ENCODE results near the gene CAB39L. TPM values are rescaled to one million over a fixed set of nuclear protein-coding genes. Genes with fewer than 3 reads are reported as not detected.

Gene CAB39L
- total RNA-seq, 1 experiment from 2014 or later, result 51.9 TPM

DNA sequence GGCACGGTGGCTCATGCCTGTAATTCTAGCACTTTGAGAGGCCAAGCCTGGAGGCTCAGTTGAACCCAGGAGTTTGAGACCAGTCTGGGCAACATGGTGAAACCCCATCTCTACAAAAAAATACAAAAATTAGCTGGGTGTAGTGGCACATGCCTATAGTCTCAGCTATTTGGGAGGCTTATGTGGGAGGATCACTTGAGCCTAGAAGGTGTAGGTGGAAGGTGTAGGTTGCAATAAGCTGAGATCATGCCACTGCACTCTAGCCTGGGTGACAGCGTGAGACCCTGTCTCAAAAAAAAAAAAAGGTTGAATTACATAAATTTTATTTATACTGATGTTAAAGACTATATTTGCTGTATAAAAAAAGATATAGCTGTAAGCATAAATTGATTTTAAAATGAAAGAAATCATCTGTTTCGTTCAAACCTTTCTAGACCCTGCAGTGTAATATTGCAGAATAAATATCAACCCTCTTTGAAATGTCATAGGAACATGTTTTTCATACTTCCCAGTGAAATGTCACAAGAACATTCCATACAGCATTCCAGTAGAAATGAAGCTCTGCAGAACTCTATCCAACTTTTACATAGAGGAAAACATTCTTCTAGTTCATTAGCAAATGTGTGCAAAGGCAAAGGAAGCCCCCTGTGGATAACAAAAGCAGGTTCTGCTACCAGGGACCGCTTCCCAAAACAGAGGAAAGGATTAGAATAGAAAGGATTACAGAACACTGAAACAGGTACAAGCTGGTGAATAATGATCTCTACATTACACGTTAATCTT lies 76.0 kb downstream of the CAB39L start:
- H3K9me2 ChIP-seq (replicated peaks; ENCODE audit: insufficient read depth, low read length), result no peaks in the 10 kb centered on the region
- no peak overlapping the region; the same call in 1 of the 2 replicates for H2AFZ ChIP-seq (ENCODE audit: low read length)
- H3K9ac ChIP-seq (ENCODE audit: low read length), result peak overlapping the region; percentile 47
- peak overlapping the region; percentile 99 for H3K27ac ChIP-seq (ENCODE audit: low read length)
- no peak for DNase-seq
- peak overlapping the region; percentile 41; the same call in 1 of the 2 replicates for H3K4me3 ChIP-seq (ENCODE audit: low read length)
- H3K4me2 ChIP-seq (ENCODE audit: low read depth, low read length, poor library complexity, severe bottlenecking), result peak overlapping the region; percentile 76
- H3K4me1 ChIP-seq (ENCODE audit: low read length), result peaks cover 81% of the 10 kb centered on the region
- no peaks in the 10 kb centered on the region for H4K20me1 ChIP-seq (ENCODE audit: insufficient read depth, low read depth, low read length)
- peaks cover 5% of the 10 kb centered on the region; the same call in 1 of the 2 replicates for H3K36me3 ChIP-seq (ENCODE audit: insufficient read depth, low read length)
- H3K79me2 ChIP-seq (ENCODE audit: low read length), result peaks cover 46% of the 10 kb centered on the region
- H3K9me3 ChIP-seq (ENCODE audit: low read length), result no peaks in the 10 kb centered on the region
- H3K27me3 ChIP-seq (ENCODE audit: low read length), result no peaks in the 10 kb centered on the region

DNA sequence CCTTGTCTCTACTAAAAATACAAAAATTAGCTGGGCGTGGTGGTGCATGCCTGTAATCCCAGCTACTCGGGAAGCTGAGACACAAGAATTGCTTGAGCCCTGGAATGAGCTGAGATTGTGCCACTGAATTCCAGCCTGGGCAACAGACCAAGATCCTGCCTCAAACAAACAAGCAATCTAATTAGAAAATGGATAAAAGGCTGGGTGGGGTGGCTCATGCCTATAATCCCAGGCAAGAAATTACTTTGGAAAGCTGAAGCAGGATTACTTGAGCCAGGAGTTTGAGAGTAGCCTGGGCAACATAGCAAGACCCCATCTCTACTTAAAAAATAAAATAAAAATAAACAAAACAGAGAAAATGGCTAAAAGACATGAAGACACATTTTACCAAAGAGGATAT lies 77.0 kb downstream of the CAB39L start:
- no peak overlapping the region for H3K9ac ChIP-seq (ENCODE audit: low read length)
- H3K4me2 ChIP-seq (ENCODE audit: low read depth, low read length, poor library complexity, severe bottlenecking), result no peak overlapping the region
- H2AFZ ChIP-seq (ENCODE audit: low read length), result no peak overlapping the region
- H4K20me1 ChIP-seq (ENCODE audit: insufficient read depth, low read depth, low read length), result no peaks in the 10 kb centered on the region
- no peaks in the 10 kb centered on the region for H3K9me3 ChIP-seq (ENCODE audit: low read length)
- no peaks in the 10 kb centered on the region for H3K9me2 ChIP-seq (replicated peaks; ENCODE audit: insufficient read depth, low read length)
- peaks cover 12% of the 10 kb centered on the region for H3K36me3 ChIP-seq (ENCODE audit: insufficient read depth, low read length)
- H3K27me3 ChIP-seq (ENCODE audit: low read length), result no peaks in the 10 kb centered on the region
- H3K79me2 ChIP-seq (ENCODE audit: low read length), result peaks cover 51% of the 10 kb centered on the region
- H3K4me3 ChIP-seq (ENCODE audit: low read length), result no peak overlapping the region
- no peak for DNase-seq
- H3K4me1 ChIP-seq (ENCODE audit: low read length), result peaks cover 71% of the 10 kb centered on the region
- peak overlapping the region; percentile 99 for H3K27ac ChIP-seq (ENCODE audit: low read length)

DNA sequence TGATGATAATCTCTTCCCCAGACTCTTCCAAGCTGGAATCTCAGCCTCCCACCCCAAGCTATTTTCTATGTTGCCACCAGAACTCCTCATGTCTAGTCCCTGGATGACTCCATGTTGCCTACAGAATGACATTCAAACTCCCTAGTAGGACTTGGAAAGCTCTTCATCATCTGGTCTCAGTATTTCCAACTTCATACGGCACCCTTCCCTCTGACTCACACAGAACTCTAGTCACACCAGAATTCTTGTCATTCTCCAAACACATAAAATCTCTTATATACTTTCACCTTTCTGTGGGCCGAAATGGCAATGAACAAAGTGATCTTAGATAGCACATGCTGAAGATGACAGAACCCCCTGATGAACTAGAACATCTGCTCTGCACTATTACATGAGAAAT lies 86.2 kb downstream of the CAB39L start:
- peaks cover 7% of the 10 kb centered on the region; the same call in 1 of the 2 replicates for H3K79me2 ChIP-seq (ENCODE audit: low read length)
- H3K9me2 ChIP-seq (replicated peaks; ENCODE audit: insufficient read depth, low read length), result no peaks in the 10 kb centered on the region
- peaks cover 12% of the 10 kb centered on the region for H3K36me3 ChIP-seq (ENCODE audit: insufficient read depth, low read length)
- no peak for DNase-seq
- H3K27ac ChIP-seq (ENCODE audit: low read length), result no peak overlapping the region
- no peak overlapping the region for H3K4me3 ChIP-seq (ENCODE audit: low read length)
- no peaks in the 10 kb centered on the region for H3K27me3 ChIP-seq (ENCODE audit: low read length)
- no peaks in the 10 kb centered on the region for H4K20me1 ChIP-seq (ENCODE audit: insufficient read depth, low read depth, low read length)
- no peaks in the 10 kb centered on the region for H3K4me1 ChIP-seq (ENCODE audit: low read length)
- no peak overlapping the region for H2AFZ ChIP-seq (ENCODE audit: low read length)
- no peak overlapping the region for H3K9ac ChIP-seq (ENCODE audit: low read length)
- no peak overlapping the region for H3K4me2 ChIP-seq (ENCODE audit: low read depth, low read length, poor library complexity, severe bottlenecking)
- H3K9me3 ChIP-seq (ENCODE audit: low read length), result no peaks in the 10 kb centered on the region

DNA sequence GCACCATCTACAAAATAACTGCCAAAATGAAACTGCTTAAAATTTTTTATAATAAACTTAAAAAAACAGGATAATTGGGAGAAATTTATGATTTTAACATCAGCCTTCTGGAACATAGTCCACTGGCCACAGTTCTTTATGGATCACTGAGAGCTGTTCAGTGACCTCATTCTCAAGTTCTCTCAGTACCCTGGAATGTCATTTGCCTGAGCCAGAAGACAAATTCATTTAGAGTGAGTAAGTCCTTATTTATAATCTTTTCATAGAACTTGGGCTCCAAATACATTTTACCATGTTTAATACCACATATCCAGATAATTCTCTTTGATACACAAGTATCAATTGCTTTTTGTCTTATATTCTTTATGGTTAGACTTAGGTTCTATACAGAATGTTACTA lies 87.6 kb downstream of the CAB39L start:
- H3K4me2 ChIP-seq (ENCODE audit: low read depth, low read length, poor library complexity, severe bottlenecking), result no peak overlapping the region
- H2AFZ ChIP-seq (ENCODE audit: low read length), result no peak overlapping the region
- H3K9me2 ChIP-seq (replicated peaks; ENCODE audit: insufficient read depth, low read length), result no peaks in the 10 kb centered on the region
- no peak overlapping the region for H3K9ac ChIP-seq (ENCODE audit: low read length)
- peaks cover 13% of the 10 kb centered on the region for H3K36me3 ChIP-seq (ENCODE audit: insufficient read depth, low read length)
- no peaks in the 10 kb centered on the region for H3K4me1 ChIP-seq (ENCODE audit: low read length)
- no peaks in the 10 kb centered on the region for H3K27me3 ChIP-seq (ENCODE audit: low read length)
- H3K79me2 ChIP-seq (ENCODE audit: low read length), result 0 out of 2 replicates have a peak, but pooled peaks cover 4% of the 10 kb centered on the region
- H3K4me3 ChIP-seq (ENCODE audit: low read length), result no peak overlapping the region
- no peaks in the 10 kb centered on the region for H4K20me1 ChIP-seq (ENCODE audit: insufficient read depth, low read depth, low read length)
- no peak overlapping the region for H3K27ac ChIP-seq (ENCODE audit: low read length)
- H3K9me3 ChIP-seq (ENCODE audit: low read length), result no peaks in the 10 kb centered on the region
- no peak for DNase-seq

GRCh38 chr13:49354719-49355118 lies 89.1 kb downstream of the CAB39L start:
- H3K36me3 ChIP-seq (ENCODE audit: insufficient read depth, low read length), result peaks cover 20% of the 10 kb centered on the region

GRCh38 chr13:49353908-49354307 lies 90.0 kb downstream of the CAB39L start:
- Histone ChIP-seq H3K36me3 (ENCODE audit: insufficient read depth, low read length) (peaks cover 20% of the 10 kb centered on the region), H4K20me1 (ENCODE audit: insufficient read depth, low read depth, low read length) (no peaks in the 10 kb centered on the region), H3K4me3 (ENCODE audit: low read length) (no peak overlapping the region), H3K4me2 (ENCODE audit: low read depth, low read length, poor library complexity, severe bottlenecking) (no peak overlapping the region), H3K27ac (ENCODE audit: low read length) (no peak overlapping the region), H3K27me3 (ENCODE audit: low read length) (no peaks in the 10 kb centered on the region), H3K79me2 (ENCODE audit: low read length) (0 out of 2 replicates have a peak, but pooled peaks cover 4% of the 10 kb centered on the region), H3K9ac (ENCODE audit: low read length) (no peak overlapping the region), H2AFZ (ENCODE audit: low read length) (no peak overlapping the region), H3K4me1 (ENCODE audit: low read length) (no peaks in the 10 kb centered on the region), H3K9me2 (replicated peaks; ENCODE audit: insufficient read depth, low read length) (no peaks in the 10 kb centered on the region), H3K9me3 (ENCODE audit: low read length) (no peaks in the 10 kb centered on the region)
- no peak for DNase-seq

More at GRCh38 chr13:49354719-49355118, 89.1 kb downstream of the CAB39L start:
- Histone ChIP-seq H4K20me1 (ENCODE audit: insufficient read depth, low read depth, low read length) (no peaks in the 10 kb centered on the region), H3K4me3 (ENCODE audit: low read length) (no peak overlapping the region), H3K27ac (ENCODE audit: low read length) (no peak overlapping the region), H2AFZ (ENCODE audit: low read length) (no peak overlapping the region), H3K27me3 (ENCODE audit: low read length) (no peaks in the 10 kb centered on the region), H3K79me2 (ENCODE audit: low read length) (0 out of 2 replicates have a peak, but pooled peaks cover 4% of the 10 kb centered on the region), H3K9ac (ENCODE audit: low read length) (no peak overlapping the region), H3K4me2 (ENCODE audit: low read depth, low read length, poor library complexity, severe bottlenecking) (no peak overlapping the region), H3K9me2 (replicated peaks; ENCODE audit: insufficient read depth, low read length) (no peaks in the 10 kb centered on the region), H3K9me3 (ENCODE audit: low read length) (no peaks in the 10 kb centered on the region), H3K4me1 (ENCODE audit: low read length) (no peaks in the 10 kb centered on the region)
- no peak for DNase-seq

DNA sequence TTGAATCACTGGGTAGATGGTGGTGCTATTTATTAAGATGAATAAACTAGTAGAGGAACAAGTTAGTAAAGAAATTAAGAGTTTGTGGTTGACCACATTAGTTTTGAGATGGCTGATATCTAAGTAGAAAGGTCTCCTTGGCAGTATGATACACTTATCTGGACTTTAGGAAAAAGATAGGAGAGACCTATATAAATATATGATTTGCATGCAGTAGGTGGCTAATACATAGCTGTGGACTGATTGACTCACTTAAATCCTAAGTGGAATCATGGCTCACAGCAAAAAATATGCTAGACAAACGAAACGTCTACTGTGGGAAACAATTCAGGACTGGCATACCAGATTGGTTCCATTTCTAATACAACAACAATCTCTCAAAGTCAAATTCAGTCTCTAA lies 92.0 kb downstream of the CAB39L start:
- Histone ChIP-seq H3K4me1 (ENCODE audit: low read length) (no peaks in the 10 kb centered on the region), H3K79me2 (ENCODE audit: low read length) (0 out of 2 replicates have a peak, but pooled peaks cover 4% of the 10 kb centered on the region), H3K4me2 (ENCODE audit: low read depth, low read length, poor library complexity, severe bottlenecking) (no peak overlapping the region), H3K36me3 (ENCODE audit: insufficient read depth, low read length) (peaks cover 14% of the 10 kb centered on the region), H4K20me1 (ENCODE audit: insufficient read depth, low read depth, low read length) (no peaks in the 10 kb centered on the region), H3K9me3 (ENCODE audit: low read length) (no peaks in the 10 kb centered on the region), H3K27me3 (ENCODE audit: low read length) (no peaks in the 10 kb centered on the region), H3K9me2 (replicated peaks; ENCODE audit: insufficient read depth, low read length) (no peaks in the 10 kb centered on the region), H3K4me3 (ENCODE audit: low read length) (no peak overlapping the region), H3K9ac (ENCODE audit: low read length) (no peak overlapping the region), H2AFZ (ENCODE audit: low read length) (no peak overlapping the region), H3K27ac (ENCODE audit: low read length) (no peak overlapping the region)
- no peak for DNase-seq

DNA sequence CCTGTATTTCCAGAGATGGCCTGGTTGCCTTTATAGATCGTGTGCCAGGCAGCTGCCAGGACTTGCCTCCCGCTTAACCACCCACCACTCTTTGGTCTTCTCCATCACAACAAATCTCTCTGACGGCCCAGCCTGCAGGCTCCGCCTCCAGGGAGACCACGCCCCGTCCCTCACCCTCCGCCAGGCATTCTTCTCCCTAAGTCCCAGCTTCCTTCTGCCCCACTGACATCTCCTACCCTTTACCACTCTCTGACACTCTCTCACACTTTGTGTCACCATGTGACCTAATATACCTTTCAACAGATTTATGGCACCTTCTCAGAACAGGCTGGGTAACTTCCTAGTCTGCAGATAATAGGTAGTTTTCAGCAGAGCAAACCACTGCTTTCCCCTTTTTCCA lies 95.1 kb downstream of the CAB39L start:
- Histone ChIP-seq H3K4me1 (ENCODE audit: low read length) (no peaks in the 10 kb centered on the region), H3K4me3 (ENCODE audit: low read length) (no peak overlapping the region), H3K9me3 (ENCODE audit: low read length) (no peaks in the 10 kb centered on the region), H2AFZ (ENCODE audit: low read length) (no peak overlapping the region), H3K27ac (ENCODE audit: low read length) (no peak overlapping the region), H3K9me2 (replicated peaks; ENCODE audit: insufficient read depth, low read length) (no peaks in the 10 kb centered on the region), H3K9ac (ENCODE audit: low read length) (no peak overlapping the region), H3K27me3 (ENCODE audit: low read length) (no peaks in the 10 kb centered on the region), H3K36me3 (ENCODE audit: insufficient read depth, low read length) (peaks cover 14% of the 10 kb centered on the region), H3K4me2 (ENCODE audit: low read depth, low read length, poor library complexity, severe bottlenecking) (no peak overlapping the region), H4K20me1 (ENCODE audit: insufficient read depth, low read depth, low read length) (no peaks in the 10 kb centered on the region), H3K79me2 (ENCODE audit: low read length) (0 out of 2 replicates have a peak, but pooled peaks cover 4% of the 10 kb centered on the region)
- DNase-seq, result no peak

Data from Karpas-422 (cell line).